NCI-H460 (cell line): Measurements from ENCODE around the gene ZNF536. TPM values are rescaled to one million over a fixed set of nuclear protein-coding genes. Genes with fewer than 3 reads are reported as not detected.

Source experiments
- DNase-seq: peaks from one replicate; pipeline ENCODE4 v3.0.0-alpha.2; 2016; ENCODE audit warnings: low read depth; ENCODE audit errors: extremely low read depth
- polyA plus RNA-seq: library from polyadenylated mRNA; depleted of rRNA; stranded (reverse); fragments of >200 nt; gene quantifications from 2 replicates; pipeline ENCODE4 v1.2.3, GENCODE V29; 2014; cell fraction: nucleus; rRNA removed
- total RNA-seq: library from RNA; depleted of rRNA; stranded (reverse); fragments of >200 nt; shearing (Covaris generic); gene quantifications from 2 replicates; pipeline ENCODE4 v1.2.3, GENCODE V29; 2014; rRNA removed

Gene ZNF536
- total RNA-seq, result not detected in 2 replicates
- not detected in 2 replicates for polyA plus RNA-seq

GRCh38 chr19:30371960-30372824 is at the start of gene ZNF536:
TSS of gene ZNF536 (plus strand) at chr19:30372384. CDS start at chr19:30443563, 71,179 bp downstream.
- no peak for DNase-seq

GRCh38 chr19:30322641-30323320 is 49.4 kb upstream of the ZNF536 start:
- DNase-seq, result no peak

- no peak for DNase-seq
Measured at GRCh38 chr19:30323904-30324303, 48.3 kb upstream of the ZNF536 start.

- no peak for DNase-seq
Measured at GRCh38 chr19:30324982-30325381, 47.2 kb upstream of the ZNF536 start.

- no peak for DNase-seq
Measured at GRCh38 chr19:30325676-30326392, 46.4 kb upstream of the ZNF536 start.

- DNase-seq, result no peak
Measured at GRCh38 chr19:30326393-30326710, 45.8 kb upstream of the ZNF536 start.

- no peak for DNase-seq
Measured at GRCh38 chr19:30327331-30327730, 44.9 kb upstream of the ZNF536 start.

- DNase-seq, result no peak
Measured at GRCh38 chr19:30328096-30328495, 44.1 kb upstream of the ZNF536 start.

GRCh38 chr19:30330266-30330665 is 41.9 kb upstream of the ZNF536 start:
- DNase-seq, result no peak

GRCh38 chr19:30332445-30333234 is 39.5 kb upstream of the ZNF536 start:
- no peak for DNase-seq

- no peak for DNase-seq
Measured at GRCh38 chr19:30333291-30334065, 38.7 kb upstream of the ZNF536 start.

GRCh38 chr19:30334841-30335240 is 37.3 kb upstream of the ZNF536 start:
- DNase-seq, result no peak

- no peak for DNase-seq
Measured at GRCh38 chr19:30335306-30335886, 36.8 kb upstream of the ZNF536 start.

GRCh38 chr19:30336290-30336689 is 35.9 kb upstream of the ZNF536 start:
- DNase-seq, result no peak

GRCh38 chr19:30338041-30338456 is 34.1 kb upstream of the ZNF536 start:
- DNase-seq, result no peak

- no peak for DNase-seq
Measured at GRCh38 chr19:30338878-30339623, 33.1 kb upstream of the ZNF536 start.

GRCh38 chr19:30339624-30340525 is 32.3 kb upstream of the ZNF536 start:
- no peak for DNase-seq
